GM12878 (cell line): ENCODE results near the gene CCDC32. TPM values are rescaled to one million over a fixed set of nuclear protein-coding genes. Genes with fewer than 3 reads are reported as not detected.

Source experiments
- CEBPB ChIP-seq, 2 experiments: fragments of 150-350 bp in 1 of 2; IDR thresholded peaks; 2 replicates each; pipeline ENCODE4 v1.6.1; 2012 to 2014; ENCODE audit warnings: low read depth in 2 of 2, low read length in 2 of 2, borderline replicate concordance in 1 of 2, inconsistent platforms in 1 of 2
- ESRRA ChIP-seq: IDR thresholded peaks from 2 replicates; pipeline ENCODE4 v1.6.1; 2012; ENCODE audit warnings: mild to moderate bottlenecking, low read length, improper control_type of control experiment
- EZH2 ChIP-seq: IDR thresholded peaks from 2 replicates; pipeline ENCODE4 v1.6.1; 2012; ENCODE audit warnings: low read depth, mild to moderate bottlenecking, control low read depth, inconsistent platforms, low read length, borderline replicate concordance; ENCODE audit not compliant: control insufficient read depth
- GABPA ChIP-seq: IDR thresholded peaks from 2 replicates; pipeline ENCODE4 v1.6.1; 2014; ENCODE audit warnings: antibody characterized with exemption, low read depth, mild to moderate bottlenecking, inconsistent platforms
- IKZF1 ChIP-seq: fragments of 450-650 bp; conservative IDR thresholded peaks from 2 replicates; pipeline ENCODE4 v1.6.1; 2017; ENCODE audit warnings: antibody characterized with exemption, mild to moderate bottlenecking
- IRF4 ChIP-seq: IDR thresholded peaks from 2 replicates; pipeline ENCODE4 v1.6.1; 2011; ENCODE audit warnings: low read depth, low read length
- MTA3 ChIP-seq: IDR thresholded peaks from 2 replicates; pipeline ENCODE4 v1.6.1; 2012; ENCODE audit warnings: low read length, inconsistent platforms, borderline replicate concordance
- SIX5 ChIP-seq: IDR thresholded peaks from 2 replicates; pipeline ENCODE4 v1.6.1; 2011; ENCODE audit warnings: mild to moderate bottlenecking, low read depth, low read length, moderate library complexity; ENCODE audit not compliant: severe bottlenecking
- TAF1 ChIP-seq: IDR thresholded peaks from 2 replicates; pipeline ENCODE4 v1.6.1; 2011; ENCODE audit warnings: mild to moderate bottlenecking, low read depth, low read length, borderline replicate concordance
- polyA plus RNA-seq, 11 experiments: library from polyadenylated mRNA; depleted of rRNA in 4 of 11; unstranded in 6 of 11; stranded (reverse) in 5 of 11; fragments of >200 nt; fragmentation: Nextera tagmentation in 4 of 11; fragmentation: Illumina TruSeq in 1 of 11; extraction: Ambion mirVana in 4 of 11; extraction: Trizol in 1 of 11; gene quantifications; 1 replicate in 1 of 11; 2 replicates in 10 of 11; pipeline versions ENCODE4 v1.2.1 to v1.2.3, GENCODE V29; 2011 to 2016; ENCODE audit warnings: inconsistent platforms in 2 of 11, missing spikeins in 2 of 11, low read depth in 1 of 11
- total RNA-seq, 4 experiments: library from RNA; depleted of rRNA in 3 of 4; stranded (reverse); fragments of >200 nt in 3 of 4; fragmentation: Illumina TruSeq in 1 of 4; extraction: Trizol in 1 of 4; gene quantifications; 2 replicates each; pipeline versions ENCODE4 v1.2.1 to v1.2.3, GENCODE V29; 2013 to 2021
- TF ChIP-seq, protein P1 (sequence below): fragments of 450-650 bp; IDR thresholded peaks from 2 replicates; pipeline ENCODE4 v1.6.1; 2018; ENCODE audit warnings: mild to moderate bottlenecking, low read depth, moderate library complexity; ENCODE audit not compliant: partially characterized antibody
- TF ChIP-seq, protein P2 (sequence below): fragments of 450-650 bp; IDR thresholded peaks from 2 replicates; pipeline ENCODE4 v1.6.1; 2017; ENCODE audit warnings: antibody characterized with exemption, mild to moderate bottlenecking, moderate library complexity
- TF ChIP-seq, protein P3 (sequence below): fragments of 450-650 bp; IDR thresholded peaks from 2 replicates; pipeline ENCODE4 v1.6.1; 2018; ENCODE audit warnings: borderline replicate concordance, mild to moderate bottlenecking; ENCODE audit not compliant: partially characterized antibody
- TF ChIP-seq, protein P4 (sequence below): IDR thresholded peaks from 2 replicates; pipeline ENCODE4 v1.6.1; 2012; ENCODE audit warnings: improper control_type of control experiment, low read depth, low read length; ENCODE audit not compliant: insufficient replicate concordance

CCDC32 gene
- total and polyA plus RNA-seq, 10 of the 15 experiments (the other 5 are each of a cell fraction or from before 2014, with no cell fraction given): 30.2 to 74.3 (median 46.5) TPM

DNA sequence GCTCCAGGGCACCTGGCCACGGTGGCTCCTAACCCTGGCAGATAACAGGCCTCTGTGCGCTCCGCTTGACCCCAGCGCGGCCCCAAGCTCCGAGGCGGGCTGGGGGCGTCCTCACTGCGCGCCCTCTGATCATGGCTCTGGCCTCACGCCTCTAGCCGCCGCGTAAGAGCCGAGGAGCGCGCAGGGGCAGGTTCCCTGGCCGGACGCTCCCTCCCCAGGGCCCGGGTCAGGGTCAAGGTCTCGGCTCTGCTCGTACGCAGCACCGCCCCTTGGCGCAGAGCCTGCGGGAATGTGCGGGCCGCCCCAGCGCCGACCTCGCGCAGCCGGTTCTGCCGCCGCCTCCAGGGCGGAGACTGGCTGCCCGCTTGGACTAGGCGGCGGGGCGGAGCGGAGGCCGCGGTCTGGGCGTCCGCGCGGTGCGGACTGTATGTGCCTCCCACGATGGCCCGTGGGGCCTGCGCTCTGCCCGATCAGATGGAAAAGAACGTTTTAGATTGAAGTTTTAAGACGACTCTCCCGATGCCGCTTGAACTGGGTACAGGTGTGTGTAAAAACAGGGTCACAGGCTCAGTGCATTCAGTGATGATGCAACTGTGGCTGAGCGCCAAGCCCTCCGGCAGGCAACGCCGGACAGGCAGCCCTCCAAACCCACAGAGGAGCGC lies 53.2 kb downstream of the CCDC32 start (continued):
- TF ChIP-seq, protein P1, sequence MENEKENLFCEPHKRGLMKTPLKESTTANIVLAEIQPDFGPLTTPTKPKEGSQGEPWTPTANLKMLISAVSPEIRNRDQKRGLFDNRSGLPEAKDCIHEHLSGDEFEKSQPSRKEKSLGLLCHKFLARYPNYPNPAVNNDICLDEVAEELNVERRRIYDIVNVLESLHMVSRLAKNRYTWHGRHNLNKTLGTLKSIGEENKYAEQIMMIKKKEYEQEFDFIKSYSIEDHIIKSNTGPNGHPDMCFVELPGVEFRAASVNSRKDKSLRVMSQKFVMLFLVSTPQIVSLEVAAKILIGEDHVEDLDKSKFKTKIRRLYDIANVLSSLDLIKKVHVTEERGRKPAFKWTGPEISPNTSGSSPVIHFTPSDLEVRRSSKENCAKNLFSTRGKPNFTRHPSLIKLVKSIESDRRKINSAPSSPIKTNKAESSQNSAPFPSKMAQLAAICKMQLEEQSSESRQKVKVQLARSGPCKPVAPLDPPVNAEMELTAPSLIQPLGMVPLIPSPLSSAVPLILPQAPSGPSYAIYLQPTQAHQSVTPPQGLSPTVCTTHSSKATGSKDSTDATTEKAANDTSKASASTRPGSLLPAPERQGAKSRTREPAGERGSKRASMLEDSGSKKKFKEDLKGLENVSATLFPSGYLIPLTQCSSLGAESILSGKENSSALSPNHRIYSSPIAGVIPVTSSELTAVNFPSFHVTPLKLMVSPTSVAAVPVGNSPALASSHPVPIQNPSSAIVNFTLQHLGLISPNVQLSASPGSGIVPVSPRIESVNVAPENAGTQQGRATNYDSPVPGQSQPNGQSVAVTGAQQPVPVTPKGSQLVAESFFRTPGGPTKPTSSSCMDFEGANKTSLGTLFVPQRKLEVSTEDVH: no peak
- TF ChIP-seq ESRRA (no peak), SIX5 (no peak), TAF1 (no peak), MTA3 (no peak), CEBPB (IDR thresholded peaks at IDR 0.05; ENCODE audit: borderline replicate concordance in 1 of 2, low read depth in 2 of 2, low read length in 2 of 2) (no peak), GABPA (no peak), EZH2 (no peak), IKZF1 (peak; percentile 57; the same call in 1 of the 2 replicates), IRF4 (no peak)
- TF ChIP-seq, protein P2, sequence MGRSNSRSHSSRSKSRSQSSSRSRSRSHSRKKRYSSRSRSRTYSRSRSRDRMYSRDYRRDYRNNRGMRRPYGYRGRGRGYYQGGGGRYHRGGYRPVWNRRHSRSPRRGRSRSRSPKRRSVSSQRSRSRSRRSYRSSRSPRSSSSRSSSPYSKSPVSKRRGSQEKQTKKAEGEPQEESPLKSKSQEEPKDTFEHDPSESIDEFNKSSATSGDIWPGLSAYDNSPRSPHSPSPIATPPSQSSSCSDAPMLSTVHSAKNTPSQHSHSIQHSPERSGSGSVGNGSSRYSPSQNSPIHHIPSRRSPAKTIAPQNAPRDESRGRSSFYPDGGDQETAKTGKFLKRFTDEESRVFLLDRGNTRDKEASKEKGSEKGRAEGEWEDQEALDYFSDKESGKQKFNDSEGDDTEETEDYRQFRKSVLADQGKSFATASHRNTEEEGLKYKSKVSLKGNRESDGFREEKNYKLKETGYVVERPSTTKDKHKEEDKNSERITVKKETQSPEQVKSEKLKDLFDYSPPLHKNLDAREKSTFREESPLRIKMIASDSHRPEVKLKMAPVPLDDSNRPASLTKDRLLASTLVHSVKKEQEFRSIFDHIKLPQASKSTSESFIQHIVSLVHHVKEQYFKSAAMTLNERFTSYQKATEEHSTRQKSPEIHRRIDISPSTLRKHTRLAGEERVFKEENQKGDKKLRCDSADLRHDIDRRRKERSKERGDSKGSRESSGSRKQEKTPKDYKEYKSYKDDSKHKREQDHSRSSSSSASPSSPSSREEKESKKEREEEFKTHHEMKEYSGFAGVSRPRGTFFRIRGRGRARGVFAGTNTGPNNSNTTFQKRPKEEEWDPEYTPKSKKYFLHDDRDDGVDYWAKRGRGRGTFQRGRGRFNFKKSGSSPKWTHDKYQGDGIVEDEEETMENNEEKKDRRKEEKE: no peak
- TF ChIP-seq, protein P3, sequence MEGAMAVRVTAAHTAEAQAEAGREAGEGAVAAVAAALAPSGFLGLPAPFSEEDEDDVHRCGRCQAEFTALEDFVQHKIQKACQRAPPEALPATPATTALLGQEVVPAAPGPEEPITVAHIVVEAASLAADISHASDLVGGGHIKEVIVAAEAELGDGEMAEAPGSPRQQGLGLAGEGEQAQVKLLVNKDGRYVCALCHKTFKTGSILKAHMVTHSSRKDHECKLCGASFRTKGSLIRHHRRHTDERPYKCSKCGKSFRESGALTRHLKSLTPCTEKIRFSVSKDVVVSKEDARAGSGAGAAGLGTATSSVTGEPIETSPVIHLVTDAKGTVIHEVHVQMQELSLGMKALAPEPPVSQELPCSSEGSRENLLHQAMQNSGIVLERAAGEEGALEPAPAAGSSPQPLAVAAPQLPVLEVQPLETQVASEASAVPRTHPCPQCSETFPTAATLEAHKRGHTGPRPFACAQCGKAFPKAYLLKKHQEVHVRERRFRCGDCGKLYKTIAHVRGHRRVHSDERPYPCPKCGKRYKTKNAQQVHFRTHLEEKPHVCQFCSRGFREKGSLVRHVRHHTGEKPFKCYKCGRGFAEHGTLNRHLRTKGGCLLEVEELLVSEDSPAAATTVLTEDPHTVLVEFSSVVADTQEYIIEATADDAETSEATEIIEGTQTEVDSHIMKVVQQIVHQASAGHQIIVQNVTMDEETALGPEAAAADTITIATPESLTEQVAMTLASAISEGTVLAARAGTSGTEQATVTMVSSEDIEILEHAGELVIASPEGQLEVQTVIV: no peak
- TF ChIP-seq, protein P4, sequence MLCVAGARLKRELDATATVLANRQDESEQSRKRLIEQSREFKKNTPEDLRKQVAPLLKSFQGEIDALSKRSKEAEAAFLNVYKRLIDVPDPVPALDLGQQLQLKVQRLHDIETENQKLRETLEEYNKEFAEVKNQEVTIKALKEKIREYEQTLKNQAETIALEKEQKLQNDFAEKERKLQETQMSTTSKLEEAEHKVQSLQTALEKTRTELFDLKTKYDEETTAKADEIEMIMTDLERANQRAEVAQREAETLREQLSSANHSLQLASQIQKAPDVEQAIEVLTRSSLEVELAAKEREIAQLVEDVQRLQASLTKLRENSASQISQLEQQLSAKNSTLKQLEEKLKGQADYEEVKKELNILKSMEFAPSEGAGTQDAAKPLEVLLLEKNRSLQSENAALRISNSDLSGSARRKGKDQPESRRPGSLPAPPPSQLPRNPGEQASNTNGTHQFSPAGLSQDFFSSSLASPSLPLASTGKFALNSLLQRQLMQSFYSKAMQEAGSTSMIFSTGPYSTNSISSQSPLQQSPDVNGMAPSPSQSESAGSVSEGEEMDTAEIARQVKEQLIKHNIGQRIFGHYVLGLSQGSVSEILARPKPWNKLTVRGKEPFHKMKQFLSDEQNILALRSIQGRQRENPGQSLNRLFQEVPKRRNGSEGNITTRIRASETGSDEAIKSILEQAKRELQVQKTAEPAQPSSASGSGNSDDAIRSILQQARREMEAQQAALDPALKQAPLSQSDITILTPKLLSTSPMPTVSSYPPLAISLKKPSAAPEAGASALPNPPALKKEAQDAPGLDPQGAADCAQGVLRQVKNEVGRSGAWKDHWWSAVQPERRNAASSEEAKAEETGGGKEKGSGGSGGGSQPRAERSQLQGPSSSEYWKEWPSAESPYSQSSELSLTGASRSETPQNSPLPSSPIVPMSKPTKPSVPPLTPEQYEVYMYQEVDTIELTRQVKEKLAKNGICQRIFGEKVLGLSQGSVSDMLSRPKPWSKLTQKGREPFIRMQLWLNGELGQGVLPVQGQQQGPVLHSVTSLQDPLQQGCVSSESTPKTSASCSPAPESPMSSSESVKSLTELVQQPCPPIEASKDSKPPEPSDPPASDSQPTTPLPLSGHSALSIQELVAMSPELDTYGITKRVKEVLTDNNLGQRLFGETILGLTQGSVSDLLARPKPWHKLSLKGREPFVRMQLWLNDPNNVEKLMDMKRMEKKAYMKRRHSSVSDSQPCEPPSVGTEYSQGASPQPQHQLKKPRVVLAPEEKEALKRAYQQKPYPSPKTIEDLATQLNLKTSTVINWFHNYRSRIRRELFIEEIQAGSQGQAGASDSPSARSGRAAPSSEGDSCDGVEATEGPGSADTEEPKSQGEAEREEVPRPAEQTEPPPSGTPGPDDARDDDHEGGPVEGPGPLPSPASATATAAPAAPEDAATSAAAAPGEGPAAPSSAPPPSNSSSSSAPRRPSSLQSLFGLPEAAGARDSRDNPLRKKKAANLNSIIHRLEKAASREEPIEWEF: no peak
